RWPE1 (cell line): Measurements from ENCODE around the gene SUGCT.

Experiments
- CTCF ChIA-PET: fragments of 350-600 bp; sonication (Branson Sonifier 250); formaldehyde crosslinking; extraction: SDS; loops from one replicate; lab custom pipeline; 2021; lab: Yijun Ruan, JAX
- POLR2A ChIA-PET: fragments of 400-600 bp; formaldehyde crosslinking; extraction: SDS; loops from one replicate; lab custom pipeline; 2020; ENCODE audit warnings: antibody characterized with exemption; ENCODE audit not compliant: low non-redundant PET; lab: Yijun Ruan, JAX
- DNase-seq: peaks from one replicate; pipeline ENCODE4 v3.0.0; 2012; ENCODE audit warnings: low spot score
- H3K27ac ChIP-seq: fragments of 450-650 bp; 2 replicates; pipeline ENCODE4 v1.5.1; 2017
- TF ChIP-seq, protein P1 (sequence below): fragments of 450-650 bp; conservative IDR thresholded peaks from 2 replicates; pipeline ENCODE4 v1.5.1; 2017; ENCODE audit warnings: low read depth, mild to moderate bottlenecking

The SUGCT gene

GRCh38 chr7:40231796-40232195 is 97.0 kb downstream of the SUGCT start:
- DNase-seq, result no peak
- TF ChIP-seq, protein P1, sequence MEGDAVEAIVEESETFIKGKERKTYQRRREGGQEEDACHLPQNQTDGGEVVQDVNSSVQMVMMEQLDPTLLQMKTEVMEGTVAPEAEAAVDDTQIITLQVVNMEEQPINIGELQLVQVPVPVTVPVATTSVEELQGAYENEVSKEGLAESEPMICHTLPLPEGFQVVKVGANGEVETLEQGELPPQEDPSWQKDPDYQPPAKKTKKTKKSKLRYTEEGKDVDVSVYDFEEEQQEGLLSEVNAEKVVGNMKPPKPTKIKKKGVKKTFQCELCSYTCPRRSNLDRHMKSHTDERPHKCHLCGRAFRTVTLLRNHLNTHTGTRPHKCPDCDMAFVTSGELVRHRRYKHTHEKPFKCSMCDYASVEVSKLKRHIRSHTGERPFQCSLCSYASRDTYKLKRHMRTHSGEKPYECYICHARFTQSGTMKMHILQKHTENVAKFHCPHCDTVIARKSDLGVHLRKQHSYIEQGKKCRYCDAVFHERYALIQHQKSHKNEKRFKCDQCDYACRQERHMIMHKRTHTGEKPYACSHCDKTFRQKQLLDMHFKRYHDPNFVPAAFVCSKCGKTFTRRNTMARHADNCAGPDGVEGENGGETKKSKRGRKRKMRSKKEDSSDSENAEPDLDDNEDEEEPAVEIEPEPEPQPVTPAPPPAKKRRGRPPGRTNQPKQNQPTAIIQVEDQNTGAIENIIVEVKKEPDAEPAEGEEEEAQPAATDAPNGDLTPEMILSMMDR, result no peak
- POLR2A ChIA-PET, result no interaction called here
- no peak overlapping the region for H3K27ac ChIP-seq
- CTCF ChIA-PET, result interaction anchor here (0.6 to 1.3 kb wide), 7 partner anchors 11 to 1502 kb away, joined by 3 to 4 read pairs (median 3); no protein-coding TSS in a partner anchor

- POLR2A ChIA-PET, result no interaction called here
- no peak overlapping the region for H3K27ac ChIP-seq
- DNase-seq, result peak; percentile 36
- CTCF ChIA-PET, result interaction anchor here (0.5 to 1.3 kb wide), 16 partner anchors 11 to 1992 kb away, joined by 3 to 7 read pairs (median 3); no protein-coding TSS in a partner anchor
- TF ChIP-seq, protein P1, result peak; percentile 73
Measured at GRCh38 chr7:40232242-40232893, 97.6 kb downstream of the SUGCT start.

DNA sequence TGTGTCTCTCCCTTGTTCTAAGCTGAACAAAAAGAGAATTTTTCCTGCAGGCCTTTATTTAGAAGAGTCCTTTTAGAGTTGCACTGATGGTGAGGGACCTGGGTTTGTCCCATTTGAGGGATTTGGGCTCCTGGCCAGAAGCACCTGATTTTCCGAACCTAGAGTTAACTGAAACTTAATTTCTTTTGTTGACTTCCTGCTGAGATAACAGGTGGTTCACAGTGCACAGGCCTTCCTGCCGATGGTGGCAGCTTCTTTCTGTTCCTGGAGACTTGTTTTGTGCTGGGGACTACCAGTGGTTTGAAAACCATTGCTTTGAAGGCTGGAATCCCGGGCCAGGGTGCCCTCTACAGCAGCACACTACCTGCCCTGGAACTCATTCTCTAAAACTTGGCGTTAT is 99.2 kb downstream of the SUGCT start:
- no peak overlapping the region for H3K27ac ChIP-seq
- ChIA-PET CTCF (interaction anchor here (0.5 to 0.7 kb wide), 2 partner anchors 35 to 1043 kb away, joined by 3 read pairs; no protein-coding TSS in a partner anchor), POLR2A (no interaction called here)
- TF ChIP-seq, protein P1, result no peak
- DNase-seq, result no peak

GRCh38 chr7:40234666-40235065 is 99.9 kb downstream of the SUGCT start:
- ChIA-PET CTCF (interaction anchor here (0.5 kb wide), 1 partner anchor 1495 kb away, joined by 6 read pairs; no protein-coding TSS in a partner anchor), POLR2A (no interaction called here)
- TF ChIP-seq, protein P1, result no peak
- DNase-seq, result no peak
- H3K27ac ChIP-seq, result no peak overlapping the region

DNA sequence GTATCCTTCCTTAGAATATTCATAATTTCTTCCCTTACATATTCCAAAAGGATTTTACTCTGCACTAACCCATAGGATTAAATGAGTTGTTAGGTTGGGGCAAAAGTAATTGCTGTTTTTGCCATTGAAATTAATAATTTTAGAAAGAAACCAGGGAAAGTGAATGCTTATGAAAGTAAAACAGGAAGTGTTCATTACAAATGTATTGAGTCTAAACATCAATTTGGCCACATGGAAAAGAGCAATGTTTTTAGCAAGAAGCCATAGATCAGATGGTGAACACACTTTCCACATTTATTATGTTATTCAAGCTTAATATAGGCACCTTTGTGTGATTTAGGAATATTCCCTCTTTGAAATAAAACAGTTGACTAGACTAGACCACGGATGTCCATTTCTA is 102.9 kb downstream of the SUGCT start:
- CTCF ChIA-PET, result no interaction called here
- DNase-seq, result no peak
- no peak overlapping the region for H3K27ac ChIP-seq
- POLR2A ChIA-PET, result no interaction called here
- TF ChIP-seq, protein P1, result no peak

DNA sequence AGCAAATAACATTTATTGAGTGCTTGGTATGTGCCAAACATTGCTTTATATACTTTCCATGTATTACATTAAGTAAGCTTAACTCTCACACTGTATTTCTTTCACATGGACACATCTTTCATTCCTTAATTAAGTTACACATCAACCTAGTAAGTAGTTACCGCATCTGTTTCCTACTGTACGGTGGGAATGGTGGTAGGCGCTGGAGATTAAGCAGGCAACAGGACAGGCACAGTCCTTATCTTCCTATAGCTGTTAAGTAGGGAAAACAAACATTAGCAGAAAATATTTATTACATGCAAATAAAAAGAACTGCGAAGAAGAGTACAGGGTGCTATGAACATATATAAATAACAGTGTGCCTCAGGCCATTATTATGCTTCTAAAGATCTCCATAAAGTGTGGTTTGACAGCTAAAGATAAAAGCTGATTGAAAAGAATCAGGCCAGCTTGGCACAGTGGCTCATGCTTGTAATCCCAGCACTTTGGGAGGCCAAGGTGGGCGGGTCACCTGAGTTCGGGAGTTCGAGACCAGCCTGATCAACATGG is 105.0 kb downstream of the SUGCT start:
- DNase-seq, result no peak
- TF ChIP-seq, protein P1, result no peak
- H3K27ac ChIP-seq, result no peak overlapping the region
- ChIA-PET POLR2A (interaction anchor here (0.6 kb wide), 1 partner anchor 17 kb away, joined by 3 read pairs; no protein-coding TSS in a partner anchor), CTCF (interaction anchor here (0.5 to 1.6 kb wide), 3 partner anchors 13 to 1466 kb away, joined by 3 to 4 read pairs (median 4); no protein-coding TSS in a partner anchor)
